ENCODE results near the gene TMEM163. TPM values are rescaled to one million over a fixed set of nuclear protein-coding genes. Genes with fewer than 3 reads are reported as not detected.

The TMEM163 gene
- total and polyA plus RNA-seq, 2 donors from 2014 or later = 2.6 to 5.9 TPM

DNA sequence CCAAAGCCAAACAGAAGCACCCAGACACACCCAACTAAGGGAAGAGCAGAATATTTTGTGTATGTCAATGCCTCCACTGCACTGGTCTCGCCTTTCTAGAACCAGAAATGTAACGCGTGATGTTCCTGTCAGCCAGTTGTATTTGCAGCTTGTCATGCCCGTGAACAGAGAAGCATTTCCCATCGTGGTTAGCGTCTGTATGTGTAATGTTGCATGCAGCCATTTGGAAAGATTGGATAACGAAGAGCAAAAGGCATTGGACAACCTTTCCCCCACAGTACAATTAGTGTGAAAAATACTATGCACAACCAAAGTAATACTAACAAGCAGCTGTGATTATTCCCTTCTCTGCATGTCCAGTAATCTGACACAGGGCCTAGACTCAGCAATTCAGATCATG, 140.5 kb downstream of the TMEM163 start:
- no peak overlapping the region for H3K9ac ChIP-seq (ENCODE audit: low read length in 3 of 3)

DNA sequence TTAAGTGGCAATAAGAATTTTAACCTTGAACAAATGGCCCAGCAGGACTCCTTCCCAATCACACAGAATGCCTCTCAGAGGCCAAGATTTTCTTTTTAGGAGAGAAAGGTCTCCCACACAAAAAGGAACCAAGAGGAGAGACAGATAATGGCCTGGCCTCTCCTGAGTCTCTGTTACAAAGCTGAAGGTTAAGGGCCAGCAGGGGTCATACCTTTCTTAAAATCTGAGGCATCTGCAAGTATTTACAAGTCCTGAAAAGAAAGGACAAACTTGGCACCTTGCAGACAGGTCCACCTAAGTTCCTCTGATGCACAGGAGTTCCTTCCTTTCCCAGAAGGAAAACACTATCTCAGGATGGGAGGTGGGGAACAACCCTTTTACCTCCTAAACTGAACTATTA, 142.3 kb downstream of the TMEM163 start:
- H3K27ac ChIP-seq (ENCODE audit: low read depth in 2 of 2, low read length in 2 of 2) = no peak overlapping the region
- H3K9ac ChIP-seq (ENCODE audit: low read length in 3 of 3) = no peak overlapping the region
- H3K9me3 ChIP-seq (ENCODE audit: control insufficient read depth in 2 of 3, insufficient read depth in 1 of 3, low read length in 3 of 3) = no peaks in the 10 kb centered on the region
- H3K27me3 ChIP-seq (ENCODE audit: control insufficient read depth, insufficient read depth, low read length) = no peaks in the 10 kb centered on the region
- no peak for DNase-seq
- no peaks in the 10 kb centered on the region for H3K4me1 ChIP-seq (ENCODE audit: control insufficient read depth in 2 of 3, insufficient read depth in 2 of 3, low read depth in 1 of 3, low read length in 3 of 3)
- H3K36me3 ChIP-seq (ENCODE audit: control insufficient read depth in 2 of 3, insufficient read depth in 3 of 3, low read length in 3 of 3) = no peaks in the 10 kb centered on the region
- TF ChIP-seq, protein P1, sequence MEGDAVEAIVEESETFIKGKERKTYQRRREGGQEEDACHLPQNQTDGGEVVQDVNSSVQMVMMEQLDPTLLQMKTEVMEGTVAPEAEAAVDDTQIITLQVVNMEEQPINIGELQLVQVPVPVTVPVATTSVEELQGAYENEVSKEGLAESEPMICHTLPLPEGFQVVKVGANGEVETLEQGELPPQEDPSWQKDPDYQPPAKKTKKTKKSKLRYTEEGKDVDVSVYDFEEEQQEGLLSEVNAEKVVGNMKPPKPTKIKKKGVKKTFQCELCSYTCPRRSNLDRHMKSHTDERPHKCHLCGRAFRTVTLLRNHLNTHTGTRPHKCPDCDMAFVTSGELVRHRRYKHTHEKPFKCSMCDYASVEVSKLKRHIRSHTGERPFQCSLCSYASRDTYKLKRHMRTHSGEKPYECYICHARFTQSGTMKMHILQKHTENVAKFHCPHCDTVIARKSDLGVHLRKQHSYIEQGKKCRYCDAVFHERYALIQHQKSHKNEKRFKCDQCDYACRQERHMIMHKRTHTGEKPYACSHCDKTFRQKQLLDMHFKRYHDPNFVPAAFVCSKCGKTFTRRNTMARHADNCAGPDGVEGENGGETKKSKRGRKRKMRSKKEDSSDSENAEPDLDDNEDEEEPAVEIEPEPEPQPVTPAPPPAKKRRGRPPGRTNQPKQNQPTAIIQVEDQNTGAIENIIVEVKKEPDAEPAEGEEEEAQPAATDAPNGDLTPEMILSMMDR (IDR thresholded peaks at IDR 0.05; ENCODE audit: borderline replicate concordance, extremely low read depth, insufficient read depth) = no peak
- intact Hi-C loops (cut with DNase I) = no loop called here
- no peak for FAIRE-seq
- H3K4me3 ChIP-seq (ENCODE audit: low read length in 3 of 3) = no peak overlapping the region

More for the DNA sequence above, 140.5 kb downstream of the TMEM163 start:
- Histone ChIP-seq H3K4me1 (ENCODE audit: control insufficient read depth in 2 of 3, insufficient read depth in 2 of 3, low read depth in 1 of 3, low read length in 3 of 3) (no peaks in the 10 kb centered on the region), H3K36me3 (ENCODE audit: control insufficient read depth in 2 of 3, insufficient read depth in 3 of 3, low read length in 3 of 3) (no peaks in the 10 kb centered on the region), H3K4me3 (ENCODE audit: low read length in 3 of 3) (no peak overlapping the region), H3K27me3 (ENCODE audit: control insufficient read depth, insufficient read depth, low read length) (no peaks in the 10 kb centered on the region), H3K9me3 (ENCODE audit: control insufficient read depth in 2 of 3, insufficient read depth in 1 of 3, low read length in 3 of 3) (no peaks in the 10 kb centered on the region), H3K27ac (ENCODE audit: low read depth in 2 of 2, low read length in 2 of 2) (no peak overlapping the region)
- FAIRE-seq = no peak
- DNase-seq = no peak
- TF ChIP-seq, protein P1 (IDR thresholded peaks at IDR 0.05; ENCODE audit: borderline replicate concordance, extremely low read depth, insufficient read depth) = no peak
- intact Hi-C loops (cut with DNase I) = no loop called here

DNA sequence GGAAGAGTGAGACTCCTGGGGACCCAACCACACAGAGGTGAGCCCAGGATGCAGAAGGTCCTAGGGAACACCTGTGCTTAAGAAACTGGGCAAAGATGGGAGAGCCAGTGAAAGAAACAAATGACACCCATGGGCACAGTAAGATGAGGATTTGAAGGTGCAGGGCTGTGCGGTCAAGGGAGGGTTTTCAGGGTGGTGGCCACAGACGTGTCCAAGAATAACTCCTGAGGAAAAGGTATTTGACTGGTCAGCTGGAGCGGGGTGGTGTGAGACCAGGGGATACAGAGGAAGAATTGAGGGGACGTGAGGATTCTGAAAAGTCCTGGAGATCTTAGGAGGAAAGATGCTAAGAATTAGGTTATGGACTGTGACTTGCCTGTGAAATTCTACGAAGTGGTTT, 142.9 kb downstream of the TMEM163 start:
- intact Hi-C loops (cut with DNase I) = no loop called here
- DNase-seq = no peak
- TF ChIP-seq, protein P1 (IDR thresholded peaks at IDR 0.05; ENCODE audit: borderline replicate concordance, extremely low read depth, insufficient read depth) = no peak
- Histone ChIP-seq H3K4me1 (ENCODE audit: control insufficient read depth in 2 of 3, insufficient read depth in 2 of 3, low read depth in 1 of 3, low read length in 3 of 3) (no peaks in the 10 kb centered on the region), H3K27ac (ENCODE audit: low read depth in 2 of 2, low read length in 2 of 2) (no peak overlapping the region), H3K9ac (ENCODE audit: low read length in 3 of 3) (no peak overlapping the region), H3K4me3 (ENCODE audit: low read length in 3 of 3) (no peak overlapping the region), H3K9me3 (ENCODE audit: control insufficient read depth in 2 of 3, insufficient read depth in 1 of 3, low read length in 3 of 3) (no peaks in the 10 kb centered on the region), H3K27me3 (ENCODE audit: control insufficient read depth, insufficient read depth, low read length) (no peaks in the 10 kb centered on the region), H3K36me3 (ENCODE audit: control insufficient read depth in 2 of 3, insufficient read depth in 3 of 3, low read length in 3 of 3) (no peaks in the 10 kb centered on the region)
- FAIRE-seq = no peak
